Body of pancreas (tissue), 4 donors: Measurements from ENCODE around the gene ABCA1. TPM values are rescaled to one million over a fixed set of nuclear protein-coding genes. Genes with fewer than 3 reads are reported as not detected.

Experiments used
- ATAC-seq: fragments of 150-250 bp; one replicate; pipeline ENCODE4 v1.9.1; 2016
- DNase-seq, 4 donors: peaks; one replicate each; pipeline ENCODE4 v3.0.0-alpha.2; 2019
- H3K27ac ChIP-seq, 4 donors: fragments of 200-600 bp; sonication (generic); 1 replicate in 3 of 4; 2 replicates in 1 of 4; pipeline versions ENCODE4 v1.5.1 to v1.6.1; 2016 to 2019; ENCODE audit warnings: mild to moderate bottlenecking in 1 of 4, mixed read lengths in 1 of 4, moderate library complexity in 1 of 4
- H3K27me3 ChIP-seq, 2 donors: fragments of 200-600 bp; sonication (generic); one replicate each; pipeline ENCODE4 v1.6.0; 2016; ENCODE audit warnings: mild to moderate bottlenecking in 1 of 2
- H3K36me3 ChIP-seq, 2 donors: fragments of 200-600 bp; sonication (generic); replicated peaks in 1 of 2; 2 replicates each; pipeline ENCODE4 v1.5.1; 2016; ENCODE audit warnings: low read depth in 2 of 2; ENCODE audit not compliant: insufficient read depth in 1 of 2
- H3K4me1 ChIP-seq: fragments of 200-600 bp; sonication (generic); one replicate; pipeline ENCODE4 v1.6.0; 2016
- H3K4me3 ChIP-seq, 2 donors: fragments of 200-600 bp; sonication (generic); 1 replicate in 1 of 2; 2 replicates in 1 of 2; pipeline ENCODE4 v1.5.1; 2016 to 2019
- H3K9me3 ChIP-seq, 3 donors: fragments of 200-600 bp; sonication (generic); 1 replicate in 2 of 3; 2 replicates in 1 of 3; pipeline ENCODE4 v1.5.1; 2016
- CTCF ChIP-seq, 7 experiments: fragments of 450-650 bp in 4 of 7; fragments of 200-600 bp in 3 of 7; sonication (generic) in 3 of 7; IDR thresholded peaks; one replicate each; pipeline ENCODE4 v1.5.1; 2016 to 2019; ENCODE audit warnings: antibody characterized with exemption in 7 of 7
- POLR2A ChIP-seq, 3 donors: fragments of 450-650 bp; IDR thresholded peaks; one replicate each; pipeline ENCODE4 v1.6.1; 2016; ENCODE audit warnings: antibody characterized with exemption in 3 of 3, mild to moderate bottlenecking in 2 of 3
- WGBS, 2 donors: methylation state at CpG; one replicate each; pipeline ENCODE4 v1.1.5; 2017; 5-methylcytosine and 5-hydroxymethylcytosine counted together
- intact Hi-C: fragments of 100-400 bp; cut with DNase I; formaldehyde crosslinking; loops from one replicate; pipeline ENCODE4 v1.15.1; 2023
- total RNA-seq, 2 donors: library from RNA; depleted of rRNA; stranded (reverse); fragments of >200 nt; gene quantifications; one replicate each; pipeline ENCODE4 v1.1.0, GENCODE V29; 2016

ABCA1 gene
- total RNA-seq, 2 donors from 2014 or later: 18.1 to 18.9 TPM

- no peaks in the 10 kb centered on the region for H3K27me3 ChIP-seq
- no peak for TF ChIP-seq CTCF (IDR thresholded peaks at IDR 0.05)
- no peak for TF ChIP-seq POLR2A (IDR thresholded peaks at IDR 0.05)
- WGBS, 2 donors: 48 to 78% methylated on average over 2 of the region's 2 CpGs
- H3K4me3 ChIP-seq: no peak overlapping the region
- H3K9me3 ChIP-seq: no peaks in the 10 kb centered on the region
- peaks cover 0 to 2% of the 10 kb centered on the region in 2 donors for H3K36me3 ChIP-seq
- peak overlapping the region in 1 of 4 donors; percentile 49 for H3K27ac ChIP-seq
- peaks cover 12% of the 10 kb centered on the region for H3K4me1 ChIP-seq
- intact Hi-C loops: loop anchor here (10.0 kb wide), 1 partner anchor 555 kb away; no protein-coding TSS in a partner anchor
- no peak for ATAC-seq
- no peak for DNase-seq
Observed at GRCh38 chr9:104860263-104860662, 67.7 kb downstream of the ABCA1 start.

- H3K27ac ChIP-seq: no peak overlapping the region
- no peak overlapping the region for H3K4me3 ChIP-seq
- no peak for TF ChIP-seq CTCF (IDR thresholded peaks at IDR 0.05)
- TF ChIP-seq POLR2A (IDR thresholded peaks at IDR 0.05): no peak
- no peak for ATAC-seq
- no peak for DNase-seq
- peaks cover 12% of the 10 kb centered on the region for H3K4me1 ChIP-seq
- H3K27me3 ChIP-seq: no peaks in the 10 kb centered on the region
- H3K9me3 ChIP-seq: no peaks in the 10 kb centered on the region
- peaks cover 0 to 2% of the 10 kb centered on the region in 2 donors for H3K36me3 ChIP-seq
- intact Hi-C loops: no loop called here
- WGBS, 2 donors: 35 to 50% methylated on average over 1 of the region's 1 CpG
Observed at GRCh38 chr9:104858846-104859245, 69.1 kb downstream of the ABCA1 start.

- no peak for ATAC-seq
- Histone ChIP-seq H3K4me1 (peaks cover 12% of the 10 kb centered on the region), H3K4me3 (no peak overlapping the region), H3K27me3 (no peaks in the 10 kb centered on the region), H3K36me3 (peaks cover 0 to 2% of the 10 kb centered on the region in 2 donors), H3K9me3 (no peaks in the 10 kb centered on the region), H3K27ac (no peak overlapping the region)
- 86 to 98% methylated on average over 4 of the region's 4 CpGs for WGBS, 2 donors
- no peak for DNase-seq
- TF ChIP-seq POLR2A (IDR thresholded peaks at IDR 0.05): no peak
- TF ChIP-seq CTCF (IDR thresholded peaks at IDR 0.05): no peak
- intact Hi-C loops: no loop called here
Observed at GRCh38 chr9:104858271-104858670, 69.7 kb downstream of the ABCA1 start.

- Histone ChIP-seq H3K36me3 (peaks cover 0 to 2% of the 10 kb centered on the region in 2 donors), H3K4me1 (peaks cover 12% of the 10 kb centered on the region)
- WGBS, 2 donors: 2 to 13% methylated on average over 5 of the region's 5 CpGs
Observed at GRCh38 chr9:104856413-104856941, 71.5 kb downstream of the ABCA1 start.

More at GRCh38 chr9:104856413-104856941, 71.5 kb downstream of the ABCA1 start:
- H3K27ac ChIP-seq: no peak overlapping the region
- H3K4me3 ChIP-seq: no peak overlapping the region
- H3K9me3 ChIP-seq: no peaks in the 10 kb centered on the region
- intact Hi-C loops: no loop called here
- TF ChIP-seq POLR2A (IDR thresholded peaks at IDR 0.05) (no peak), CTCF (IDR thresholded peaks at IDR 0.05) (no peak)
- ATAC-seq (no peak), DNase-seq (no peak)
- H3K27me3 ChIP-seq: no peaks in the 10 kb centered on the region
